GM23248 (cell line): ENCODE measurements around the gene NCOA1.
"Not testable (repeated sequence)": the region's sequence is repeated elsewhere in the genome, so short reads cannot be mapped to it uniquely, and the experiment has no call there.

ENCODE experiments used
- EZH2 ChIP-seq: fragments of 200-600 bp; sonication (generic); IDR thresholded peaks from 2 replicates; pipeline ENCODE4 v1.6.1; 2018; ENCODE audit warnings: antibody characterized with exemption, mild to moderate bottlenecking; ENCODE audit not compliant: insufficient read depth, poor library complexity, severe bottlenecking
- EZH2phosphoT487 ChIP-seq: fragments of 200-600 bp; sonication (generic); IDR thresholded peaks from 2 replicates; pipeline ENCODE4 v1.6.1; 2018; ENCODE audit warnings: antibody characterized with exemption, moderate library complexity, mild to moderate bottlenecking, low read depth; ENCODE audit not compliant: insufficient read depth

- TF ChIP-seq EZH2phosphoT487, EZH2: not testable (repeated sequence)
These were observed 42.5 kb downstream of the NCOA1 start for GRCh38 chr2:24533574-24533973.
